GM21737 (cell line): ENCODE results near the gene GPR42.
"Not testable (repeated sequence)": the region's sequence is repeated elsewhere in the genome, so short reads cannot be mapped to it uniquely, and the experiment has no call there.

Experiments
- ATAC-seq: cut with Tn5 transposase; IDR thresholded peaks from one replicate; pipeline ENCODE4 v1.9.1; 2021; ENCODE audit warnings: mild to moderate bottlenecking, moderate library complexity; ENCODE audit not compliant: unreplicated experiment

Gene GPR42

DNA sequence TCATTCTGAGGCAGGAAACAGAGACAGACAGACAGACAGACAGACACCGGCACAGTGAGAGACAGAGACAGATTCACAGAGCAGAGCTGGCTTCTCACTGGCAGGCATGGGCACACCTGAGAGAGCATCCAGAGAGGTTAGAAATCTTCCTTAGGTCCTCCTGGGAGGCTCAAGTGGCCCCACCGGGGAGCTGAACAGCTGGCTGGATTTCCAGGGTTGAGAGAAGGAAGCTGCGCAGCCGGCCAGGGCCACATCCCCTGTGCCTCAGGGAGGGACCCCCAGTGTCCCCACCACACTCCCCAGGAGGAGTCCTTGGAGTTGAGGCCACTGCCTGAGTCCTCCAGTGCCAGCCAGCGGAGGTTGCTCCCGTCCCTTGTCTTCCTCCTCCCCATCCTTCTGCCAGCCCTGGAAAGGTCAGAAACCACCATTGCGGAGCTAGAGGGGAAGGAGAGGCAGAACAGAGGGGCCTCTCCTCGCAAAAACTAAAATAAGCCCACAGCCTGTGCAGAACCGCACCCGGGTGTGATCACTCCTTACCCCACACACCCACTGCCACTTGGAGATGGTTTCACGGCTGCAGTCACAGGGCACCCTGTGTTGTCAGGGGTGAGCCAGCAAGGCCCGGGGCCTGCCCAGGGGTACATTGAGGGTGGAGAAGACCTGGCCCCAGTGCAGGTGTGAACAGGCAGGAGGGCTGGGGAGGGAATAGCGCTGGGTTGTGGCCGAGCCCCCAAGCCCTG is 8.4 kb upstream of the GPR42 start:
- ATAC-seq, result no peak

DNA sequence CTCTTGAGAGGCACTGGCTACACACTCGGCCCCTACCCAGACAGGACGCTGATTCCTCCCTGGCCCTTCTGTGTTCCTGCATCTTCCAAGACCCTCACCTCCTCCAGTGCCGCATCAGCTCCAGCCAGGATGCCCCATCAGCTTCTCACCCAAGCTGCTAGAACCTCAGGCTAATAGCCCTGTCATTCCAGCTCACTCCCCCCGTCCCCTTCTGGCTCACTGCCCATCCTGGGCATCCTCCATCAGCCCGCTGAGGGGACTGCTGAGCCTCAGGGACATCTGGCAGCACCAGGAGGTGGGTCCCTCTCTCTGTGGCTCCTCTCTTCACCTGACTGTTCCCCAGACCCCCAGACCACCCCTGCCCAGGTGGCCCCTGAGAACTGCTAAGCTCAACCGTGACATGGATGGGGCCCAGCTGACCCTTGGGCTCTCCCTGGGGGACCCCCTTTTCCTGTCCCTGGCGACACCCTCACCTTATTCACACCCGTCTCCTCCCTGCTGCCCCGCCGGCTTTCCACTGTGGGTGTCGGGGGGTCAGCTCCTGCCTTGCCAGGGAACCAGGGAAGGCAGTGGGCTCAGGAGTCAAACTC is 7.8 kb upstream of the GPR42 start:
- no peak for ATAC-seq

DNA sequence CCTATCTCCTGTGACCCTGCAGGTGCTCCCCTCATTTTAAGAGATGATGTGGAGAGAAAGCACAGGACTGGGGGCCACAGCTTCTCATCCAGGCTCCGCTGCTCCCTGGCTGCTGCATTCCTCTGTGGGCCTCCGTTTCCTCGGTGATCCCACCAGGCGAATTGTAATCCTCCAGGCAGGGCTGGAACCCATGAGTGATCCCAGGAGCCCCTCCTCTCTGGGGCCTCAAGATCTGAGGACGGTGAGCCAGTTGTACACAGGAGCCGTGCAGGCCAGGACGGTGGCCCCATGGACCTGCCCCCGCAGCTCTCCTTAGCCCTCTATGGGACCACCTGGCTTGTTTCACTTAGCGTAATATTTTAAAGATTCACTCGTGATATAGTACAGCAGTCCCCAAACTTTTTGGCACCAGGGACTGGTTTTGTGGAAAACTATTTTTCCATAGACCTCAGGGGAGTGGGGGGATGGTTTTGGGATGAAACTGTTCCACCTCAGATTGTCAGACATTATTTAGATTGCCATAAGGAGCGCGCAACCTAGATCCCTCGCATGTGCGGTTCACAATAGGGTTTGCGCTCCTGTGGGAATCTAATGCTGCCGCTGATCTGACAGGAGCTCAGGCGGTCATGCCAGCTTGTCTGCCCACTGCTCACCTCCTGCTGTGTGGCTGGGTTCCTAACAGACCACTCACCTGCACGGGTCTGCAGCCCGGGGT is 7.0 kb upstream of the GPR42 start:
- no peak for ATAC-seq

DNA sequence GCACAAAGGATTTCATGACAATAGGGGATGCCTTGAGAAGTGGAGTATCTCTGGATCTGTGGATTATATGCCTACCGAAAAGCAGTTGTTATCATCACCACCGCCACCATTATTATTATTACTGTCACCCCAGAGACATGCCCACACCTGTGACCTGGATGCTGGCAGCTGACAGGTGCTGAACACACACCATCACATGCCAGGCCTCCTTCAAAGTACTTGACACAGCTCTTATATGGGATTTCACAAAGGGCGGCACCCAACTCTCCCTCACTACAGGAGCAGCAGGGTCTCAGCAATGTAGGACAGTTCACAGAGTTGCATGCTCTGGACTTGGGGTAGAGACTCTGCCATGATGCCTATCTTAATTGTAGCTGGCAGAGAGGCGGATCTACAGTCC is 5.6 kb upstream of the GPR42 start:
- ATAC-seq, result no peak

DNA sequence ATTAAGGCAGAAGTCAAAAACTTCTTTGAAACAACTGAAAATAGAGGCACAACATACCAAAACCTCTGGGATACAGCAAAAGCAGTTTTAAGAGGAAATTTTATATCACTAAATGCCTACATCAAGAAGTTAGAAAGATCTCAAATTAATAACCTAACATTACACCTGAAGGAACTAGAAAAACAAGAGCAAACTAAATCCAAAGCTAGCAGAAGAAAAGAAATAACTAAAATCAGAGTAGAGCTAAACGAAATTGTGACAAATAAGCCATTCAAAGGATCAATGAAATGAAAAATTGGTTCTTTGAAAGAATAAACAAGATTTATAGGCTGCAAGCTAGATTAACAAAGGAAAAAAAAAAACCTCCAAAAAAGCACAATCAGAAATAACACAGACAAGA is 2.5 kb upstream of the GPR42 start:
- no peak for ATAC-seq

DNA sequence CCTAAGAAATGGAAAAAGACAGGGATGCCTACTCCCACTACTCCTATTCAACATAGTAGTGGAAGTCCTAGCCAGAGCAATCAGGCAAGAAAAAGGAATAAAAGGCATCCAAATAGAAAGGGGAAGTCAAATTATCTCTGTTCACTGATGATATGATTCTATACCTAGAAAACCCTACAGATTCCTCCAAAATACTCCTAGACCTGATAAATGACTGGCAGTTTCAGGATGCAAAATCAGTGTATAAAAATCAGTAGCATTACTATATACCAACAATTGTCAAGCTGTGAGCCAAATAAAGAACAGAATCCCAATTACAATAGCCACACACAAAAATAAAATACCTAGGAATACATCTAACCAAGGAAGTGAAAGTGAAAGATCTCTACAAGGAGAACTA is 1.3 kb upstream of the GPR42 start:
- ATAC-seq, result no peak

DNA sequence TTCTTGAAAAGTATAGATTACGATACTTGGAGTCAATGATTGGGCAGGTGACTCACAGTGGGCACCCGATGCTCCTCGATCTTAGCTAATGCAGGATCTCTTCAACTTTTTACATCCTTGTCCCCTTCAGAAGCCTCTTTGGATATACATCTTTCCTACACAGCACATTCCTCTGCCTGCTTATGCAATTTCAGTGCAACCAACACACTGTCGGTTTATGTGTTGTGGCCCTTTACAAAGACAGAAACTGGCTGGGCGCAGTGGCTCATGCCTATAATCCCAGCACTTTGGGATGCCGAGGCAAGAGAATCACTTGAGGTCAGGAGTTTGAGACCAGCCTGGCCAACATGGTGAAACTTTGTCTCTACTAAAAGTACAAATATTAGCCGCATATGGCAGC is 2.6 kb downstream of the GPR42 start:
- ATAC-seq, result no peak

DNA sequence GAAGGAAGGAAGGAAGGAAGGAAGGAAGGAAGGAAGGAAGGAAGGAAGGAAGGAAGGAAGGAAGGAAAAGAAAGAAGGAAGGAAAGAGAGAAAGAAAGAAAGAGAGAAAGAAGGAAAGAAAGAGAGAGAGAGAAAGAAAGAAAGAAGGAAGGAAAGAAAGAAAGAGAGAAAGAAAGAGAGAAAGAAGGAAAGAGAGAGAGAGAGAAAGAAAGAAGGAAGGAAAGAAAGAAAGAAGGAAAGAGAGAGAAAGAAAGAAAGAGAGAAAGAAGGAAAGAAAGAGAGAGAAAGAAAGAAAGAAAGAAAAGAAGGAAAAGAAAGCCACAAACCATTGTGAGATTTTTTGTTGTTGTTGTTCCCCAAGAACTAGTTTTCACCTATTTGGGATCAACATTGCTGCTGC is 3.2 kb downstream of the GPR42 start:
- ATAC-seq, result not testable (repeated sequence)

DNA sequence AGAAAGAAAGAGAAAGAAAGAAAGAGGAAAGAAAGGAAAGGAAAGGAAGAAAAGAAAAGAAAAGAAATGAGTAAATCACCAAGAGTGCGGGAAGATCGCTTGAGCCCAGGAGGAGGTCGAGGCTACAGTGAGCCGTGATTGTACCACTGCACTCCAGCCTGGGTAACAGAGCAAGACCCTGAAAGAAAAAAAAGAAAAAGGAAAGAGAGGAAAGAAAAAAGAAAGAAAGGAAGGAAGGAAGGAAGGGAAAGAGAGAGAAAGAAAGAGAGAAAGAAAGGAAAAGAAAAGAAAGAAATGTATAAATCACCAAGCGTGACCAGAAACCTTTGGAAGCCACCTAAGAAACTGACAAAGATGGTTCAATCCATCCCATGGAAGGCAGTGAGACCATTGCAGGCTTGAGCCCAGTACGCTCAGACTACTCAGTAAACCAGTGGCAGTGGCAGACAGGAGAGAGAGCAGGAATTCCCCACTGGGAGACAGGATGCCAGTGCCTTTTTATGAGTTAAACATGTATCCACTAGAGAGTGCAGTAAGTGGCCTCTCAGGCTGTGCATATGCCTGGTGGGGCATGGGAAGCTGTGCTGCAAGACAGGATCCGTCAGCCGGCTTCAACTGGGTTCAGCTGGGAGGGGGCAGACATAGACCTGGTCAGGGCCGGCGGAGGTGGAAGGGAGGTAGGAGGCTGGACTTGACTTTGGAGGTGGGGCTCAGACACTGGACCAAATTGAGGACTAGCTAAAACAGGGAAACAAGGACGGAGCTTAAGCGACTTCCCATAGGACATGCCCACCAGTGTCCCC is 4.8 kb downstream of the GPR42 start:
- no peak for ATAC-seq

DNA sequence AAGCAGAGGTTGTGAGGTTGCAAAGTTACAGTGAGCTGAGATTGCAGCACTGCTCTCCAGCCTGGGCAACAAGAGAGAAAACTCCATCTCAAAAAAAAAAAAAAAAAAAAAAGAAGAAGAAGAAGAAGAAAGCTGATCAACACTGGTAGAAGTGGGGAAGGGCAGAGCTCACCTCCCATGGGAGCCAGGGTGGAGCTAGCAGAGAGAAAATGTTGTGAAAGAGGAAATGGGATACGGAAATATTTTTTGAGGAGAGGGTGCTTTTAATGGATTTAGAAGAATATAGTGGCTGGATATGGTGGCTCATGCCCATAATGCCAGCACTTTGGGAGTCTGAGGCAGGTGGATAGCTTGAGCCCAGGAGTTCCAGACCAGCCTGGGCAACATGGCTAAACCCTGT is 6.8 kb downstream of the GPR42 start:
- ATAC-seq, result no peak

DNA sequence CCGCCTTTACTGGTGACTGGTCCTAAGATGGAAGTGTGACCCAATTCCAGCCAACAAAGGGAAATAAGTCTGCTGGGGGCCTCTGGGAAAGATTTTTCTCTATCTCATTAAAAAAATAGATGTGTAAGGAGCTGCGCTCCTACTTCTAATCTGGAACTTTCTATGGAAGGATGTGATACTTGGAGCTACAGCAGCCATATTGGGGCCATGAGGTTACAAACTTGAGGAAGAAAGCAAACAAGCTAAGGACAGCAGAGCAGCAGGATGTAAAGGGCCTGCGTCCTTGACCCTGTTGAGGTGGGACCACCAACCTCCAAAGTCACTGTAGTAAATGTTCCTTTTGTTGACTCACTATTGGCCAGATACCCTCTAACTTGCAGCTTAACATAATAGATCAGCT is 7.5 kb downstream of the GPR42 start:
- ATAC-seq, result no peak

DNA sequence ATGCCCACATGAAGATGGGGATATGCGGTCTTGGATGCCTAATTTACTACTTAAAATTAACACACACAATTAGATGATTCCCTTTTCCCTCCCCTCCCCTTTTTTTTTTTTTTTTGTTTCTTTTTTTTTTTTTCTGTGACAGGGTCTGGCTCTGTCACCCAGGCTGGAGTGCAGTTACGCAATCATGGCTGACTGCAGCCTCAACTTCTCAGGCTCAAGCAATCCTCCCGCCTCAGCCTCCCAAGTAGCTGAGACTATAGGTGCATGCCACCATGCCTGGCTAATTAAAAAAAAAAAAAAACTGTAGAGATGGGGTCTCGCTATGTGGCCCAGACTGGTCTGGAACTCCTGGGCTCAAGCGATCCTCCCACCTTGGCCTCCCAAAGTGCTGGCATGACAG is 8.7 kb downstream of the GPR42 start:
- not testable (repeated sequence) for ATAC-seq

DNA sequence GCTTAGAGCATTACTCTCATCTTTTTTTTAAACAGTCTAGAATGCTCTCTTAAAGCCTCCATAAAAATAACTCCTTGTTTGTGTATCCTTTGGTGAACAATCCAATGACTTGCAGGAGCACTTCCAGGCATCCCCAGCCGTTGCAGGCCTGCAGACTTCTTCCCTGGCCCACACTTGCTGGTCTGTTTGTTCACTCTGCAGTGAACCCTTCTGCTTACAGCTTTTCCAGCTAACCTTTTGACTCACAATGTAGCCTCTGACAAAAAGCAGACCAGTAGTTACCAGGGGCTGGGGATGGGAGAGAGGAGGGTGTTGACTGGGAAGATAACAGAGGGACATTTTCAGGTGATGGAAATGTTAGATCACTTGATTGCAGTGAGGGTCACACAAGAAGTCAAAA is 9.1 kb downstream of the GPR42 start:
- ATAC-seq, result no peak

DNA sequence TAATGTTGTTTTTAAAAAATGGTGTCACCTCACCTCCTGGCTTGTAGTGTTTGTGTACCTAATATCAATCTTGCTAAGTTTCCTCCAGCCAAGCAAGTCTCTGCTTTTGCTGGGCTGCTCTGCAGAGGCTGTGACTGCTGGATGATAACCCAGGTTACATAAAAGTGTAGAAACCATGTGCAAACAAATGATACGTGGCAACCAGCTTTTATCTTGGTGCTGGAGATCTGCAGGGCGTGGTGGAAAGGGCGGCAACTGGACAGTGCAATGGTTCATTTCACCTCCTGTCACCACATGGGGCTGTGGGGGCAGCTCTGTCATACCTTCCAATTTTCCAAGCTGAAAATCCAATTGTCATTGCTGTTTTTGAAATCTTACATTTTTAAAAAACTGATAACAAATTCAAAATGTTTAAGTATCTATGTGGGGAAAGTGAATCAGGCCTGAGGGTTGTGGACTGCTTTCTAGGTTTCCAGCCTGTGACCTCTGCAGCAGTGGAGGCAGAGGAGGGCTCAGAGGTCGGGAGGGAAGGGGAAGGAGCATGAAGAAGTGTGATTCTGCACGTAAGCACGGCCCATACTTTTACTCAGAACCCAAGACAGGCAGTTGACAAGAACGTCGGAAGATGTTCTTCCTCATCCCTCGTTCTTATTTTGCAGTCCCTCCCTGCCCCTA is 9.7 kb downstream of the GPR42 start:
- ATAC-seq, result no peak

DNA sequence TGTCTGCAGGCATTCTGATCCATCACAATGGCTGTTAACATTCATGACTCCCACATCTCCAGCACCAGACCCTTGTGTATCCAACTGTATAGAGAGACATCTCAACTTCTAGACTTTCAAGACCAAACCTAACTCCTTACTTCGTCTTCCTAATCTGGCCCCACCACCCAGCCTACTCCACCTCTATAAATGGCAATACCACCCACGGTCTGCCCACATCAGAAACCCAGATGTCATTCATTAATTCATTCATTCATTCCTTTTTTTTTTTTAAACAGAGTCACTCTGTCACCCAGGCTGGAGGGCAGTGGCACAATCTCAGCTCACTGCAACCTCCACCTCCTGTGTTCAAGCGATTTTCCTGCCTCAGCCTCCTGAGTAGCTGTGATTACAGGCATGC is 10.4 kb downstream of the GPR42 start:
- ATAC-seq, result no peak

DNA sequence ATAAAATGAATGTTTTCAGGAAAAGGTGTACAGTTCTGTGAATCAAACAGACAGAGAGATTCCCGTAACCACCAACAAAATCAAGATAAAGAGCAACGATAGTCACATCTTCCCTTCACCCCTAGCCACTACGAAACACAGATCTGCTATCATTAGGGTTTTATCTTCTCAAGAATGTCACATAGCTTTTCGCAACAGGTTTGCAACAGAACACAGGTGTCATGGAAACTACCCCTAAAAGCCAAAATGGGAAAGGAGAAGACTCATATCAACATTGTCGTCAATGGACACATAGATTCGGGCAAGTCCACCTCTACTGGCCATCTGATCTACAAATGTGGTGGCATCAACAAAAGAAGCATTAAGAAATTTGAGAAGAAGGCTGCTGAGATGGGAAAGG is 11.1 kb downstream of the GPR42 start:
- no peak for ATAC-seq

DNA sequence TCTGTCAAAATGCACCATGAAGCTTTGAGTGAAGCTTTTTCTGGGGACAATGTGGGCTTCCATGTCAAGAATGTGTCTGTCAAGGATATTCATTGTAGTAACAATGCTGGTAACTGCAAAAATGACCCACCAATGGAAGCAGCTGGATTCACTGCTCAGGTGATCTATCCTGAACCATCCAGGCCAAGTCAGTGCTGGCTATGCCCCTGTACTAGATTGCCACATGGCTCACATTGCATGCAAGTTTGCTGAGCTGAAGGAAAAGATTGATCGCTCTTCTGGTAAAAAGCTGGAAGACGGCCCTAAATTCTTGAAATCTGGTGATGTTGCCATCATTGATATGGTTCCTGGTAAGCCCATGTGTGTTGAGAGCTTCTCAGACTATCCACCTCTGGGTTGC is 12.7 kb downstream of the GPR42 start:
- no peak for ATAC-seq

DNA sequence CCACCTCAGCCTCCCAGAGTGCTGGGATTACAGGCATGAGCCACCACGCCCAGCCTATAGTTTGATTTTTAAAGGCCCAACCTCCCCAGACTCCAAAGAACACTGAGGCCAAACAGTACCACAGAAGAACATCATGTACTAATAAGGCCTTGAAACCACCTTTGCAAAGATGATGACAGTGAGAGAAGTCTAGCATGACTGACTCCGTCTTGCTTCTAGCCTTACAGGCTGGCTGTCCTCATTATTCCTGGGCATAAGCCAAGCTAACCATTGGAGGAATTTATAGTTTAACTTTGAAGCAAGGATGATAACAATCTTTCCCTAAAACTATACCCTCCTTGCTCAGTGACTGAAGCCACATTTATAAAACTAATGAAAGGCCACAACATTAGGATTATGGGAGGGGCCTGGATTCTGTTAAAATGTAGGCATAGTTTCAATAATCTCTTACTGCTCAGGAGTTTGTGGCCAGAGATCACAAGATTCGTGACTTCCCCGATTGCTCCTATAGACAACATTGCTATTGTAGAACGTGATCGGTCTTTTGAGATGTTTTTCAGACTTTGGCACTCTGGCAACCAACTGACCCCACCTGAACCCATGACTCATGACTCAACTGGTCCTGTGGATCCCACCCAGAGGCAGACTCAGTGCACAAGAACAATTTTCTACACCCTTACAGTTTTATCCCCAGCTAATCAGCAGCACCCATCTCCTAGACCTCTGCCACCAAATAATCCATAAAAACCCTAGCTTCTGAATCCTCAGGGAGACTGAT is 17.6 kb downstream of the GPR42 start:
- ATAC-seq, result no peak

DNA sequence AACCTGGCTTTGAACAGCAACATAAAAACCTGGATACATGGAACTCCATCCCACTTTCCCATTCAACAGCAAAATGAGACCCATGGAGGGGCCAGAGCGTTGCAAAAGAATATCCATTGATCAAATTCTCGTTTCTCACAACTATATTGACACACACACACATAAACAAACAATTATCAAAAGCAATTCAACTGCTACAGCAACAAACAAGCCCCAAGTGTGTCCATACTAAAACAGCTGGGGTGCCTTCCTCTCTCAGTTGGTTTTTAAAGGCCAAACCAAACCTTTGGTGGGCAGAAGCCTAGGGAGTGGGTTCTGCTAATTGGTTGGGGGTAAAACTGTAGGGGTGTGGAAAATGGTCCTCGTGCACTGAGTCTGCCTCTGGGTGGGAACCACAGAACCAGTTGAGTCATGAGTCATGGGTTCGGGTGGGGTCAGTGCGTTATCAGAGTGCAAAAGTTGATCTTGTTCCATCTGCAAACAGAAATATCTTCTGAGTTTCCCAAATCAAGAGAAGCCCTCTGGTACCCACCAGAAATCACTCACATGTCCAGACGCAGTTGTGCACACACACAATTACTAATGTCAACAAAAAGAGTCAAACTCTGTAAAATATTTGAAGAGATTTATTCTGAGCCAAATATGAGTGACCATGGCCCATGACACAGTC is 18.5 kb downstream of the GPR42 start:
- ATAC-seq, result no peak
